ENCODE data around the gene CCR5AS.

GRCh38 chr3:46398186-46398955 is 8.5 kb downstream of the CCR5AS start:
- no peak for TF ChIP-seq CTCF (IDR thresholded peaks at IDR 0.05)
- no peak for TF ChIP-seq POLR2A (IDR thresholded peaks at IDR 0.05)
- TF ChIP-seq EP300 (IDR thresholded peaks at IDR 0.05) = no peak
- TF ChIP-seq POLR2AphosphoS5 (IDR thresholded peaks at IDR 0.05) = no peak

Measured in suprapubic skin (tissue), 4 donors.